NCI-H345 (cell line): ENCODE results near the gene KLRD1.
"Not testable (repeated sequence)": the region's sequence is repeated elsewhere in the genome, so short reads cannot be mapped to it uniquely, and the experiment has no call there.

ENCODE experiments used
- DNase-seq: peaks from one replicate; lab custom pipeline; 2025; lab: John Stamatoyannopoulos, UW

The KLRD1 gene

GRCh38 chr12:10338470-10338869 is 30.8 kb downstream of the KLRD1 start:
- DNase-seq, result not testable (repeated sequence)

- no peak for DNase-seq
Measured at GRCh38 chr12:10339053-10339840, 31.6 kb downstream of the KLRD1 start.

GRCh38 chr12:10340946-10341345 is 33.3 kb downstream of the KLRD1 start:
- DNase-seq, result not testable (repeated sequence)

- DNase-seq, result no peak
Measured at GRCh38 chr12:10341892-10342509, 34.3 kb downstream of the KLRD1 start.

GRCh38 chr12:10351457-10351856 is 43.8 kb downstream of the KLRD1 start:
- not testable (repeated sequence) for DNase-seq

- peak; percentile 58 for DNase-seq
Measured at GRCh38 chr12:10354071-10354470, 46.4 kb downstream of the KLRD1 start.

GRCh38 chr12:10354502-10354901 is 46.8 kb downstream of the KLRD1 start:
- DNase-seq, result no peak

GRCh38 chr12:10358131-10358530 is 50.5 kb downstream of the KLRD1 start:
- peak; percentile 62 for DNase-seq

- DNase-seq, result no peak
Measured at GRCh38 chr12:10358969-10359368, 51.3 kb downstream of the KLRD1 start.

- DNase-seq, result peak; percentile 20
Measured at GRCh38 chr12:10361084-10361483, 53.4 kb downstream of the KLRD1 start.

GRCh38 chr12:10361622-10362021 is 54.0 kb downstream of the KLRD1 start:
- DNase-seq, result peak; percentile 44

GRCh38 chr12:10362325-10362724 is 54.7 kb downstream of the KLRD1 start:
- no peak for DNase-seq

GRCh38 chr12:10362828-10363657 is 55.4 kb downstream of the KLRD1 start:
- no peak for DNase-seq

GRCh38 chr12:10363658-10363913 is 55.9 kb downstream of the KLRD1 start:
- DNase-seq, result no peak

- DNase-seq, result peak; percentile 60
Measured at GRCh38 chr12:10363914-10364814, 56.5 kb downstream of the KLRD1 start.

GRCh38 chr12:10364815-10365622 is 57.3 kb downstream of the KLRD1 start:
- DNase-seq, result peak; percentile 84

- peak; percentile 13 for DNase-seq
Measured at GRCh38 chr12:10365696-10366405, 58.2 kb downstream of the KLRD1 start.

GRCh38 chr12:10366875-10367274 is 59.2 kb downstream of the KLRD1 start:
- DNase-seq, result peak; percentile 35

GRCh38 chr12:10367714-10368113 is 60.0 kb downstream of the KLRD1 start:
- not testable (repeated sequence) for DNase-seq
